HCT116 (cell line): Measurements from ENCODE around the gene FAHD1. TPM values are rescaled to one million over a fixed set of nuclear protein-coding genes. Genes with fewer than 3 reads are reported as not detected.

Experiments used
- ATF3 ChIP-seq: IDR thresholded peaks from 2 replicates; pipeline ENCODE4 v1.6.1; 2012
- CBX3 ChIP-seq: IDR thresholded peaks from 2 replicates; pipeline ENCODE4 v1.6.1; 2012; ENCODE audit warnings: low read depth
- CEBPB ChIP-seq: IDR thresholded peaks from 2 replicates; pipeline ENCODE4 v1.6.1; 2012; ENCODE audit warnings: low read depth
- MAX ChIP-seq: IDR thresholded peaks from 2 replicates; pipeline ENCODE4 v1.6.1; 2012
- POLR2A ChIP-seq: IDR thresholded peaks from 2 replicates; pipeline ENCODE4 v1.7.0; 2011; ENCODE audit warnings: borderline replicate concordance; ENCODE audit not compliant: insufficient read depth, insufficient read length; ENCODE audit errors: extremely low read depth
- SP1 ChIP-seq: IDR thresholded peaks from 2 replicates; pipeline ENCODE4 v1.6.1; 2012; ENCODE audit warnings: low read depth
- SRF ChIP-seq: IDR thresholded peaks from 2 replicates; pipeline ENCODE4 v1.6.1; 2012; ENCODE audit warnings: low read depth
- TCF7L2 ChIP-seq: IDR thresholded peaks from 2 replicates; pipeline ENCODE4 v1.7.0; 2011; ENCODE audit warnings: borderline replicate concordance, inconsistent platforms; ENCODE audit not compliant: insufficient read depth, insufficient read length; ENCODE audit errors: extremely low read depth
- ZBTB33 ChIP-seq: IDR thresholded peaks from 2 replicates; pipeline ENCODE4 v1.6.1; 2011; ENCODE audit warnings: mild to moderate bottlenecking, low read length, moderate library complexity; ENCODE audit not compliant: insufficient replicate concordance; ENCODE audit errors: extremely low read depth
- total RNA-seq: library from RNA; stranded (reverse); gene quantifications from one replicate; pipeline ENCODE4 v1.2.1, GENCODE V29; 2021; ENCODE audit not compliant: unreplicated experiment

Gene FAHD1
- total RNA-seq, 1 experiment from 2014 or later, result 25.8 TPM

GRCh38 chr16:1777375-1778199 lies 49.4 kb upstream of the FAHD1 start (continued):
- no peak for TF ChIP-seq ZBTB33
- TF ChIP-seq ATF3, result no peak
- no peak for TF ChIP-seq CBX3
- no peak for TF ChIP-seq MAX
- TF ChIP-seq TCF7L2, result no peak
- no peak for TF ChIP-seq SP1
- TF ChIP-seq POLR2A, result no peak
- no peak for TF ChIP-seq SRF
- no peak for TF ChIP-seq CEBPB
- TF ChIP-seq, all 23 proteins: peak for 0
